ENCODE results near the gene HIF1A.

GRCh38 chr14:61671082-61671481, 24.2 kb upstream of the HIF1A start:
- TF ChIP-seq CTCF (IDR thresholded peaks at IDR 0.05; ENCODE audit: extremely low read depth in 1 of 2, insufficient read depth in 1 of 2, low read depth in 1 of 2, low read length in 2 of 2) (no peak), EZH2 (IDR thresholded peaks at IDR 0.05; ENCODE audit: borderline replicate concordance, low read depth, low read length, severe bottlenecking) (no peak), POLR2AphosphoS5 (IDR thresholded peaks at IDR 0.05; ENCODE audit: insufficient read depth, low read depth, low read length) (no peak), FOS (IDR thresholded peaks at IDR 0.05; ENCODE audit: borderline replicate concordance, insufficient read depth, low read length) (no peak), MYC (IDR thresholded peaks at IDR 0.05; ENCODE audit: low read depth, low read length) (no peak), POLR2A (IDR thresholded peaks at IDR 0.05; ENCODE audit: low read depth, low read length) (no peak), MAX (IDR thresholded peaks at IDR 0.05; ENCODE audit: insufficient read depth, insufficient read length) (no peak)
